SK-N-SH treated with all-trans-retinoic acid at 6 μM for 48 hours (cell line): ENCODE measurements around the gene MEAF6.

Experiments
- ATAC-seq: fragments of 200-7000 bp; cut with Tn5 transposase; 3 replicates; pipeline ENCODE4 v1.9.1; 2020; ENCODE audit warnings: mild to moderate bottlenecking, moderate library complexity
- ARNTL ChIP-seq: fragments of 450-650 bp; formaldehyde crosslinking; IDR thresholded peaks from 2 replicates; pipeline ENCODE4 v1.5.0; 2020; ENCODE audit warnings: low read depth, mild to moderate bottlenecking, moderate library complexity, borderline replicate concordance
- BACH2 ChIP-seq: fragments of 250-450 bp; sonication (Bioruptor Pico); IDR thresholded peaks from 2 replicates; pipeline ENCODE4 v1.9.0; 2021; ENCODE audit warnings: mild to moderate bottlenecking, borderline replicate concordance
- CSDC2 ChIP-seq: fragments of 250-450 bp; sonication (Bioruptor Pico); IDR thresholded peaks from 2 replicates; pipeline ENCODE4 v1.5.0; 2020; ENCODE audit warnings: mild to moderate bottlenecking, moderate library complexity
- ESRRG ChIP-seq: fragments of 250-450 bp; sonication (Bioruptor Pico); IDR thresholded peaks from 2 replicates; pipeline ENCODE4 v1.6.1; 2021; ENCODE audit warnings: mild to moderate bottlenecking
- GLIS3 ChIP-seq: fragments of 250-450 bp; sonication (Bioruptor Pico); IDR thresholded peaks from 2 replicates; pipeline ENCODE4 v1.5.0; 2020; ENCODE audit warnings: mild to moderate bottlenecking, moderate library complexity
- OSR1 ChIP-seq: fragments of 250-450 bp; sonication (Bioruptor Pico); IDR thresholded peaks from 2 replicates; pipeline ENCODE4 v1.8.0; 2022; ENCODE audit warnings: moderate library complexity, mild to moderate bottlenecking, inconsistent platforms
- RARB ChIP-seq: fragments of 250-450 bp; sonication (Bioruptor Pico); IDR thresholded peaks from 2 replicates; pipeline ENCODE4 v1.8.0; 2021; ENCODE audit warnings: mild to moderate bottlenecking, moderate library complexity
- SNAI2 ChIP-seq: fragments of 250-450 bp; sonication (Bioruptor Pico); IDR thresholded peaks from 2 replicates; pipeline ENCODE4 v1.5.0; 2020; ENCODE audit warnings: mild to moderate bottlenecking, moderate library complexity
- TCF4 ChIP-seq: fragments of 250-450 bp; sonication (Bioruptor Pico); IDR thresholded peaks from 2 replicates; pipeline ENCODE4 v1.8.0; 2021; ENCODE audit warnings: mild to moderate bottlenecking, moderate library complexity, borderline replicate concordance
- ZC3H10 ChIP-seq: fragments of 250-450 bp; sonication (Bioruptor Pico); IDR thresholded peaks from 2 replicates; pipeline ENCODE4 v1.5.1; 2021; ENCODE audit warnings: mild to moderate bottlenecking, moderate library complexity
- ZFP3 ChIP-seq: fragments of 250-450 bp; sonication (Bioruptor Pico); IDR thresholded peaks from 2 replicates; pipeline ENCODE4 v1.5.0; 2020; ENCODE audit warnings: mild to moderate bottlenecking, moderate library complexity
- ZFP30 ChIP-seq: fragments of 450-650 bp; formaldehyde crosslinking; IDR thresholded peaks from 2 replicates; pipeline ENCODE4 v1.5.0; 2022; ENCODE audit warnings: mild to moderate bottlenecking, moderate library complexity
- ZNF565 ChIP-seq: fragments of 450-650 bp; formaldehyde crosslinking; conservative IDR thresholded peaks from 2 replicates; pipeline ENCODE4 v1.5.0; 2020; ENCODE audit warnings: low read depth, mild to moderate bottlenecking, moderate library complexity
- ZNF70 ChIP-seq: fragments of 450-650 bp; formaldehyde crosslinking; IDR thresholded peaks from 2 replicates; pipeline ENCODE4 v1.5.0; 2020; ENCODE audit warnings: mild to moderate bottlenecking, moderate library complexity
- ZNF8 ChIP-seq: fragments of 450-650 bp; formaldehyde crosslinking; IDR thresholded peaks from 2 replicates; pipeline ENCODE4 v1.5.0; 2020; ENCODE audit warnings: mild to moderate bottlenecking, moderate library complexity
- TF ChIP-seq, protein P1 (sequence below): fragments of 250-450 bp; sonication (Bioruptor Pico); IDR thresholded peaks from 2 replicates; pipeline ENCODE4 v1.8.0; 2020; ENCODE audit warnings: mild to moderate bottlenecking, moderate library complexity, borderline replicate concordance
- TF ChIP-seq, protein P2 (sequence below): fragments of 250-450 bp; sonication (Bioruptor Pico); IDR thresholded peaks from 2 replicates; pipeline ENCODE4 v1.8.0; 2021; ENCODE audit warnings: low read depth, mild to moderate bottlenecking, moderate library complexity, borderline replicate concordance
- TF ChIP-seq, protein P3 (sequence below): fragments of 250-450 bp; sonication (Bioruptor Pico); IDR thresholded peaks from 2 replicates; pipeline ENCODE4 v1.5.1; 2020; ENCODE audit warnings: low read depth, mild to moderate bottlenecking, moderate library complexity
- TF ChIP-seq, protein P4 (sequence below): fragments of 250-450 bp; sonication (Bioruptor Pico); IDR thresholded peaks from 2 replicates; pipeline ENCODE4 v1.5.0; 2020; ENCODE audit warnings: mild to moderate bottlenecking, moderate library complexity
- TF ChIP-seq, protein P5 (sequence below): fragments of 250-450 bp; sonication (Bioruptor Pico); IDR thresholded peaks from 2 replicates; pipeline ENCODE4 v1.5.1; 2021; ENCODE audit warnings: mild to moderate bottlenecking, moderate library complexity

The MEAF6 gene

DNA sequence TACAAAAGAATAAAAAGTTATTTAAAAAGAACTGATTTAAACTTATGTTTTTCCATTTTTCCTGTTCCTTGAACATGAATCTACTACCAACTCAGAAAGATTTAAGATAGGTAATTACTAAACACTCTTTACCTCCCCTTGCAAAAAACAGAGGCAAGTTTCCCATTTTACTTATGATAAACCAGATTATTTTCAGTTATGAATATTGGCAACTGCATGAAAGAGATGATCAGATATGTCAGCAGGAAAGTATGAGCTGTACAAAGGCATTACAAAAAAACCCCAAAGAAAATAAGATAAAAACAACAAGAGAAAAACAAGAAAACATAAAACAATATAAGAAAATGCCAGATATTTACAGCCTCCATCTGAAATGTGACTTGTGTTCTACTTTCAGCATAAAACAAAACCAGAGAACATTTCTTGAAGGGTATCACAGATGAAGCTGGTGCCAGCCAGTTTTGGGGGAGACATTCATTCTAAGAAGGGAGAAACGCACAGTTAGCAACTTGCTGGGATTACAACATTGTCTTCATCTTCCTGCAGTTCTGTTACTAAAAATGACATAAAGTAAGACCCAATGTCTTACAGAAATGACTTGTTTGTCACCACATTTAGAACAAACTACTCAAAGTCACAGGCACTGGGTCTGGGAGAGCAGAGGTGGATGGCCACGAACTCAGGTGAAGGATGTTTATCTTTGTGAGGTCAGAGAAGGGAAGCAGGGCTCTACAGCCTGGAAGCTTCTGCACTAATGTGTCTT lies 21.0 kb downstream of the MEAF6 start (continued):
- TF ChIP-seq ESRRG (CRISPR knock-in tag) (no peak), ZNF565 (CRISPR knock-in tag) (no peak)
- TF ChIP-seq, protein P1, sequence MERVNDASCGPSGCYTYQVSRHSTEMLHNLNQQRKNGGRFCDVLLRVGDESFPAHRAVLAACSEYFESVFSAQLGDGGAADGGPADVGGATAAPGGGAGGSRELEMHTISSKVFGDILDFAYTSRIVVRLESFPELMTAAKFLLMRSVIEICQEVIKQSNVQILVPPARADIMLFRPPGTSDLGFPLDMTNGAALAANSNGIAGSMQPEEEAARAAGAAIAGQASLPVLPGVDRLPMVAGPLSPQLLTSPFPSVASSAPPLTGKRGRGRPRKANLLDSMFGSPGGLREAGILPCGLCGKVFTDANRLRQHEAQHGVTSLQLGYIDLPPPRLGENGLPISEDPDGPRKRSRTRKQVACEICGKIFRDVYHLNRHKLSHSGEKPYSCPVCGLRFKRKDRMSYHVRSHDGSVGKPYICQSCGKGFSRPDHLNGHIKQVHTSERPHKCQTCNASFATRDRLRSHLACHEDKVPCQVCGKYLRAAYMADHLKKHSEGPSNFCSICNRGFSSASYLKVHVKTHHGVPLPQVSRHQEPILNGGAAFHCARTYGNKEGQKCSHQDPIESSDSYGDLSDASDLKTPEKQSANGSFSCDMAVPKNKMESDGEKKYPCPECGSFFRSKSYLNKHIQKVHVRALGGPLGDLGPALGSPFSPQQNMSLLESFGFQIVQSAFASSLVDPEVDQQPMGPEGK (CRISPR knock-in tag) = no peak

DNA sequence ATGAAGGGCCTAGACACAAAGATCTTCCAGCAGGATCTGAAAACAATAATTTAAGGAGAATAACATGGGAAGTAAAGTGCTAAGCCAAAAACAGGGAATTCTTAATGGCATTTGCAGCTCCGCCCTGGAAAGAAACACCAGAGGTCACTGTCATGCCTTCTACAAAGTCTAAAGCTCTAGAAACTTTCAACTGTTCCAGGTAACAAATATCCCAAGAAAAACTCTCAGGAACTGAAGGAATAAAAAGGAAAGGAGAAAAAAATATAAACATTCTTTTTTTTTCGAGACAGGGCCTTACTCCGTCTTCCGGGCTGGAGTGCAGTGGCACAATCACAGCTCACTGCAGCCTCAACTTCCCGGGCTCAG lies 27.0 kb downstream of the MEAF6 start:
- ATAC-seq = no peak
- TF ChIP-seq, protein P2, sequence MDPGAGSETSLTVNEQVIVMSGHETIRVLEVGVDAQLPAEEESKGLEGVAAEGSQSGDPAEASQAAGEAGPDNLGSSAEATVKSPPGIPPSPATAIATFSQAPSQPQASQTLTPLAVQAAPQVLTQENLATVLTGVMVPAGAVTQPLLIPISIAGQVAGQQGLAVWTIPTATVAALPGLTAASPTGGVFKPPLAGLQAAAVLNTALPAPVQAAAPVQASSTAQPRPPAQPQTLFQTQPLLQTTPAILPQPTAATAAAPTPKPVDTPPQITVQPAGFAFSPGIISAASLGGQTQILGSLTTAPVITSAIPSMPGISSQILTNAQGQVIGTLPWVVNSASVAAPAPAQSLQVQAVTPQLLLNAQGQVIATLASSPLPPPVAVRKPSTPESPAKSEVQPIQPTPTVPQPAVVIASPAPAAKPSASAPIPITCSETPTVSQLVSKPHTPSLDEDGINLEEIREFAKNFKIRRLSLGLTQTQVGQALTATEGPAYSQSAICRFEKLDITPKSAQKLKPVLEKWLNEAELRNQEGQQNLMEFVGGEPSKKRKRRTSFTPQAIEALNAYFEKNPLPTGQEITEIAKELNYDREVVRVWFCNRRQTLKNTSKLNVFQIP = no peak
- no peak for TF ChIP-seq ZC3H10 (CRISPR knock-in tag)
- no peak for TF ChIP-seq ZFP3 (CRISPR knock-in tag)
- TF ChIP-seq CSDC2 (CRISPR knock-in tag) = no peak
- TF ChIP-seq ZNF8 (CRISPR knock-in tag) = no peak
- TF ChIP-seq, protein P3, sequence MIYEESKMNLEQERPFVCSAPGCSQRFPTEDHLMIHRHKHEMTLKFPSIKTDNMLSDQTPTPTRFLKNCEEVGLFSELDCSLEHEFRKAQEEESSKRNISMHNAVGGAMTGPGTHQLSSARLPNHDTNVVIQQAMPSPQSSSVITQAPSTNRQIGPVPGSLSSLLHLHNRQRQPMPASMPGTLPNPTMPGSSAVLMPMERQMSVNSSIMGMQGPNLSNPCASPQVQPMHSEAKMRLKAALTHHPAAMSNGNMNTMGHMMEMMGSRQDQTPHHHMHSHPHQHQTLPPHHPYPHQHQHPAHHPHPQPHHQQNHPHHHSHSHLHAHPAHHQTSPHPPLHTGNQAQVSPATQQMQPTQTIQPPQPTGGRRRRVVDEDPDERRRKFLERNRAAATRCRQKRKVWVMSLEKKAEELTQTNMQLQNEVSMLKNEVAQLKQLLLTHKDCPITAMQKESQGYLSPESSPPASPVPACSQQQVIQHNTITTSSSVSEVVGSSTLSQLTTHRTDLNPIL (CRISPR knock-in tag) = no peak
- no peak for TF ChIP-seq OSR1
- no peak for TF ChIP-seq ARNTL
- TF ChIP-seq TCF4 = no peak
- TF ChIP-seq ZFP30 (CRISPR knock-in tag) = no peak
- TF ChIP-seq, protein P4, sequence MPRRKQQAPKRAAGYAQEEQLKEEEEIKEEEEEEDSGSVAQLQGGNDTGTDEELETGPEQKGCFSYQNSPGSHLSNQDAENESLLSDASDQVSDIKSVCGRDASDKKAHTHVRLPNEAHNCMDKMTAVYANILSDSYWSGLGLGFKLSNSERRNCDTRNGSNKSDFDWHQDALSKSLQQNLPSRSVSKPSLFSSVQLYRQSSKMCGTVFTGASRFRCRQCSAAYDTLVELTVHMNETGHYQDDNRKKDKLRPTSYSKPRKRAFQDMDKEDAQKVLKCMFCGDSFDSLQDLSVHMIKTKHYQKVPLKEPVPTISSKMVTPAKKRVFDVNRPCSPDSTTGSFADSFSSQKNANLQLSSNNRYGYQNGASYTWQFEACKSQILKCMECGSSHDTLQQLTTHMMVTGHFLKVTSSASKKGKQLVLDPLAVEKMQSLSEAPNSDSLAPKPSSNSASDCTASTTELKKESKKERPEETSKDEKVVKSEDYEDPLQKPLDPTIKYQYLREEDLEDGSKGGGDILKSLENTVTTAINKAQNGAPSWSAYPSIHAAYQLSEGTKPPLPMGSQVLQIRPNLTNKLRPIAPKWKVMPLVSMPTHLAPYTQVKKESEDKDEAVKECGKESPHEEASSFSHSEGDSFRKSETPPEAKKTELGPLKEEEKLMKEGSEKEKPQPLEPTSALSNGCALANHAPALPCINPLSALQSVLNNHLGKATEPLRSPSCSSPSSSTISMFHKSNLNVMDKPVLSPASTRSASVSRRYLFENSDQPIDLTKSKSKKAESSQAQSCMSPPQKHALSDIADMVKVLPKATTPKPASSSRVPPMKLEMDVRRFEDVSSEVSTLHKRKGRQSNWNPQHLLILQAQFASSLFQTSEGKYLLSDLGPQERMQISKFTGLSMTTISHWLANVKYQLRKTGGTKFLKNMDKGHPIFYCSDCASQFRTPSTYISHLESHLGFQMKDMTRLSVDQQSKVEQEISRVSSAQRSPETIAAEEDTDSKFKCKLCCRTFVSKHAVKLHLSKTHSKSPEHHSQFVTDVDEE = no peak
- TF ChIP-seq RARB (CRISPR knock-in tag) = no peak
- no peak for TF ChIP-seq BACH2

DNA sequence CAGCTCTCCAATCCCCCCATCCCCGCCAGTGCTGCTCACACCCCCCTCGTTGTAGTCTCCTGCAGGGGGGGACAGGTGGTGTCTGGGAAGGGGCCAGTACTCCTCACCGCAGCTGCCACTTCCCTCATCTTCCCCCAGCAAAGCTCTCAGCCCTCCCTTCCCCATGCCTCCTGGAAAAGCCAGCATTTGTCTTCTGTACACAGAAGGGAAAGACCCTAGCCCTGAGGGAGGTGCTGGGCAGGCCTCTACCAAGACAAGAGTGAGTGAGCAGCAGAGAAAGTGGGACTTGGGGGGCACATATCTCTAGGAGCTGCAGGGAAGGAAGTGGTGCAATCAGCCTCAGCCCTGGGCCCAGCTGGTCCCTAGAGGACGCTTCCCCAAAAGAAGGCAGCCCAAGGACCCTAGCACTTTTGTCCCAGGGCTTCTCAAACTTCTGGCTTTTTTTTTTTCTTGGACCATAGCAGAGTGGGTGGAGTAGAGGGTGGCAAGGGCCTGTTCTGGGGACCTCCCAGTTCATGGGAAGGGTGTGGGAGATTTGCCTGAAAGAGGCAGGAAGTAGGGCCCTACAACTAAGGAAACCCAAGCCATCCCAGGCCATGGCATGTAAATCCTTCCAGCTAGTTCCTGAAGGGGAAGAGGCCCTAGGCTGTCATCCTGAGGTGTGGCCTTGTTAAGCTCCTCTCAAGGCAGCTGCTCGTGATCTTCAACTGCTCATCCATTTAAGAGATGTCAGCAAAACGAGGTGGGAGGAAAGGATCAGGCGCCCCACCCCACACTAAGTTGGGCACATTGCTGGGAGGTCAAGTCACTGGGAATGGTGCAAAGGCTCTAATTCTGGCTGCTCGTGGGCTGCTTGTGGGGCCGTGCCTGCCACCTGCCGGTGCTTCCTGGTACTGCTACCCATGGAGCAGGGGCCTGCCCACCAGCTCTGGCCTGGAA lies 27.6 kb downstream of the MEAF6 start:
- TF ChIP-seq ZNF70 (CRISPR knock-in tag) (no peak), GLIS3 (CRISPR knock-in tag) (no peak), BACH2 (no peak), CSDC2 (CRISPR knock-in tag) (no peak), ZNF565 (CRISPR knock-in tag) (no peak), ESRRG (CRISPR knock-in tag) (no peak), ARNTL (no peak), ZFP30 (CRISPR knock-in tag) (no peak), SNAI2 (CRISPR knock-in tag) (no peak), OSR1 (no peak)
- TF ChIP-seq, protein P3 (CRISPR knock-in tag) = no peak
- TF ChIP-seq, protein P5, sequence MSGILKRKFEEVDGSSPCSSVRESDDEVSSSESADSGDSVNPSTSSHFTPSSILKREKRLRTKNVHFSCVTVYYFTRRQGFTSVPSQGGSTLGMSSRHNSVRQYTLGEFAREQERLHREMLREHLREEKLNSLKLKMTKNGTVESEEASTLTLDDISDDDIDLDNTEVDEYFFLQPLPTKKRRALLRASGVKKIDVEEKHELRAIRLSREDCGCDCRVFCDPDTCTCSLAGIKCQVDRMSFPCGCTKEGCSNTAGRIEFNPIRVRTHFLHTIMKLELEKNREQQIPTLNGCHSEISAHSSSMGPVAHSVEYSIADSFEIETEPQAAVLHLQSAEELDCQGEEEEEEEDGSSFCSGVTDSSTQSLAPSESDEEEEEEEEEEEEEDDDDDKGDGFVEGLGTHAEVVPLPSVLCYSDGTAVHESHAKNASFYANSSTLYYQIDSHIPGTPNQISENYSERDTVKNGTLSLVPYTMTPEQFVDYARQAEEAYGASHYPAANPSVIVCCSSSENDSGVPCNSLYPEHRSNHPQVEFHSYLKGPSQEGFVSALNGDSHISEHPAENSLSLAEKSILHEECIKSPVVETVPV (CRISPR knock-in tag) = no peak
- TF ChIP-seq, protein P1 (CRISPR knock-in tag) = no peak
- ATAC-seq = peak; percentile 85
